ENCODE measurements around the gene CLCC1.

The CLCC1 gene

GRCh38 chr1:108961752-108962486, 1.4 kb downstream of the CLCC1 start:
- TF ChIP-seq CTCF (IDR thresholded peaks at IDR 0.05; ENCODE audit: extremely low read depth, missing control alignments) = no peak
- no peak for DNase-seq (ENCODE audit: low spot score)

GRCh38 chr1:108961198-108961597, 2.1 kb downstream of the CLCC1 start:
- no peak for TF ChIP-seq CTCF (IDR thresholded peaks at IDR 0.05; ENCODE audit: extremely low read depth, missing control alignments)
- no peak for DNase-seq (ENCODE audit: low spot score)

- no peak for TF ChIP-seq CTCF (IDR thresholded peaks at IDR 0.05; ENCODE audit: extremely low read depth, missing control alignments)
- DNase-seq (ENCODE audit: low spot score) = no peak
Measured at GRCh38 chr1:108960719-108961118, 2.6 kb downstream of the CLCC1 start.

GRCh38 chr1:108957888-108958287, 5.4 kb downstream of the CLCC1 start:
- no peak for DNase-seq (ENCODE audit: low spot score)
- TF ChIP-seq CTCF (IDR thresholded peaks at IDR 0.05; ENCODE audit: extremely low read depth, missing control alignments) = no peak

- no peak for TF ChIP-seq CTCF (IDR thresholded peaks at IDR 0.05; ENCODE audit: extremely low read depth, missing control alignments)
- DNase-seq (ENCODE audit: low spot score) = no peak
Measured at GRCh38 chr1:108955881-108956280, 7.4 kb downstream of the CLCC1 start.

GRCh38 chr1:108955111-108955510, 8.2 kb downstream of the CLCC1 start:
- no peak for TF ChIP-seq CTCF (IDR thresholded peaks at IDR 0.05; ENCODE audit: extremely low read depth, missing control alignments)

GRCh38 chr1:108953452-108953851, 9.8 kb downstream of the CLCC1 start:
- no peak for DNase-seq (ENCODE audit: low spot score)
- no peak for TF ChIP-seq CTCF (IDR thresholded peaks at IDR 0.05; ENCODE audit: extremely low read depth, missing control alignments)

More at GRCh38 chr1:108955111-108955510, 8.2 kb downstream of the CLCC1 start:
- no peak for DNase-seq (ENCODE audit: low spot score)

Measured in GM20000 (cell line).